ENCODE results near the gene ZC3H12D. TPM values are rescaled to one million over a fixed set of nuclear protein-coding genes. Genes with fewer than 3 reads are reported as not detected.

ZC3H12D gene
- total RNA-seq, 2 experiments from 2014 or later = 124 to 129 TPM

DNA sequence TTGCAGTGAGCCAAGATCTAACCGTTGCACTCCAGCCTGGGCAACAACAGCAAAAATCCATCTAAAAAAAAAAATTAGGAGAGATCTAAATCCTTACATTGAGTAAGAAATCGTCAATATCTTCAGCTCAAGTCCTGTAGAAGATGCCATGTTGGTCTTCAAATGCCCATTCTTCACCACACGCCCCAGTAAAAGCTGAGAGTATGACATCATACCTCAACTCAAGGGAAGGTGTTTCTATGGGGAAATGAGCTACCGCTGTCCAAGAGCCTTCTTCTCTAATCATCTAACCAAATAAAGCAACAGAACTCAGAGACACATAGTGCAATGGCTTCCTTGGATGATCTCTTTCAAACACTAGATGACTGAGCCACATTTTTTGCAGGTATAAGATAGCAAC is 2.5 kb upstream of the ZC3H12D start:
- peak overlapping the region; percentile 72 for H3K27ac Mint-ChIP-seq
- H3K4me3 Mint-ChIP-seq = no peak overlapping the region
- no peaks in the 10 kb centered on the region for H3K9me3 Mint-ChIP-seq
- peaks cover 23% of the 10 kb centered on the region for H3K36me3 Mint-ChIP-seq
- DNase-seq = no peak
- peaks cover 43% of the 10 kb centered on the region for H3K4me1 Mint-ChIP-seq (ENCODE audit: low read depth)
- POLR2A ChIA-PET = interaction anchor here (1.2 to 1.4 kb wide), 2 partner anchors 8 to 21 kb away, joined by 3 read pairs; no protein-coding TSS in a partner anchor
- CTCF ChIA-PET = interaction anchor here (0.6 to 1.1 kb wide), 3 partner anchors 21 to 56 kb away, joined by 3 to 4 read pairs (median 4); no protein-coding TSS in a partner anchor
- H3K27me3 Mint-ChIP-seq = no peaks in the 10 kb centered on the region
- intact Hi-C loops (cut with micrococcal nuclease) = loop anchor here (5.0 kb wide), 2 partner anchors 80 to 260 kb away; partner anchors contain the start of genes GINM1, NUP43 and PCMT1

DNA sequence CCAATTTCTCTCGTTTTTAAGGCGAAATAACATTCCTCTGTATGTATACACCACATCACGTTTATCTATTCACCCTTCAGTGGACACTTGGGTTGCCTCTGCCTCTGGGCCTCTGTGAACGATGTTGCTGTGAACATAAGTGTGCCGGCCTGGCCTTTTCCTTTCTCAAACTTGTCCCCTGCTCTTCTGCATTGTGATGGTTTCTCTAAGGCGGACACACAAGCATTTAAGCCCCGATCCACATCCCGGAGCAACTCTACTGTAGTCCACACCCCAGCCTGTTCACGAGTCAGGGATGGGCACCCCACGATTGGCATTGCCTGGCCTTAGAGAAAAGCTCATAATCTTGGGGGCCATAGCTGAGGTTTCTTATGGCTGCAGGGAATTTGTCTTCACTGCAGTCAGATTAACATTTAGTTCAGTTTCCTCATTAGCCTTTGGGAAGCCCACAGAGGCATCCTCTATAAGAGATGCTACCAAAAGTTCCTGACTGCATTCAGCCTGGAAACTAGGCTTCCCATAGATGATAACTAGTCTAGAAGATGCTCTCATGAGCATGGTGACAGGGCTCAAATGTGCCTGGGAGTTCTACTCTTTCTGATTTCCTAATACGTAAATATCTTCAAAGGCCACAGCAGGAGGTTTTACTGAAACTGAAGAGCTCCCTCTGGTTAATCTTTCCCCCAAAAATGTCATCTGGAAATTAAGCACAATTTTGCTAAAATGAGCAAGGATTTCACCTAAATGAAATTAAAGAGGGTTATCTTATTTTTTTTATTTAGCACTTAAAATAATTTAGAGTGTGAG is 762 bp downstream of the ZC3H12D start:
- ChIA-PET CTCF (interaction anchor here (0.9 to 3.2 kb wide), 8 partner anchors 11 to 456 kb away, joined by 3 to 53 read pairs (median 8); partner anchors contain the start of gene PPIL4), POLR2A (interaction anchor here (1.0 to 1.8 kb wide), 7 partner anchors 9 to 166 kb away, joined by 3 to 11 read pairs (median 5); partner anchors contain the start of gene TAB2)
- peaks cover 45% of the 10 kb centered on the region for H3K4me1 Mint-ChIP-seq (ENCODE audit: low read depth)
- H3K36me3 Mint-ChIP-seq = peaks cover 56% of the 10 kb centered on the region
- peak overlapping the region; percentile 98 for H3K4me3 Mint-ChIP-seq
- H3K27ac Mint-ChIP-seq = peak overlapping the region; percentile 98
- intact Hi-C loops (cut with micrococcal nuclease) = loop anchor here (1.0 to 2.0 kb wide), 2 partner anchors 17 to 61 kb away; no protein-coding TSS in a partner anchor
- no peaks in the 10 kb centered on the region for H3K27me3 Mint-ChIP-seq
- H3K9me3 Mint-ChIP-seq = no peaks in the 10 kb centered on the region
- DNase-seq = no peak

DNA sequence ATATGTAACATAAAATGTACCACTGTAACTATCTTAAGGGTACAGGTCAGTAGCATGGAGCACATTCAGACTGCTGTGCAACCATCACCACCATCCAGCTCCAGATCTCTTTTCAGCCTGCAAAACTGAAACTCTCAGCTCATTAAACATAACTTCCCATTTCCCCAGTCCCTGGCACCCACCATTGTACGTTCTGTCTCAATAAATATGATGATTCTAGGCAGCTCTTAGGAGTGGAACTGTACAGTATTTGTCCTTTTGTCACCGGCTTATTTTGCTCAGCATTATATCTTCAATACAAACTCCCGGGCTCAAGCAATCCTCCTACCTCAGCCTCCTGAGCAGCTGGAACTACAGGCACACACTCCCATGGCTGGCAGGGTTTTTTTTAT is 1.5 kb downstream of the ZC3H12D start:
- intact Hi-C loops (cut with micrococcal nuclease) = no loop called here
- Mint-ChIP-seq H3K27me3 (no peaks in the 10 kb centered on the region), H3K4me1 (ENCODE audit: low read depth) (peaks cover 43% of the 10 kb centered on the region), H3K27ac (peak overlapping the region; percentile 98), H3K36me3 (peaks cover 62% of the 10 kb centered on the region), H3K4me3 (peak overlapping the region; percentile 98), H3K9me3 (no peaks in the 10 kb centered on the region)
- CTCF ChIA-PET = interaction anchor here (0.6 to 3.2 kb wide), 10 partner anchors 12 to 1334 kb away, joined by 3 to 53 read pairs (median 6); no protein-coding TSS in a partner anchor
- DNase-seq = no peak
- POLR2A ChIA-PET = interaction anchor here (0.7 to 1.8 kb wide), 6 partner anchors 14 to 165 kb away, joined by 3 to 5 read pairs (median 3); partner anchors contain the start of gene TAB2

DNA sequence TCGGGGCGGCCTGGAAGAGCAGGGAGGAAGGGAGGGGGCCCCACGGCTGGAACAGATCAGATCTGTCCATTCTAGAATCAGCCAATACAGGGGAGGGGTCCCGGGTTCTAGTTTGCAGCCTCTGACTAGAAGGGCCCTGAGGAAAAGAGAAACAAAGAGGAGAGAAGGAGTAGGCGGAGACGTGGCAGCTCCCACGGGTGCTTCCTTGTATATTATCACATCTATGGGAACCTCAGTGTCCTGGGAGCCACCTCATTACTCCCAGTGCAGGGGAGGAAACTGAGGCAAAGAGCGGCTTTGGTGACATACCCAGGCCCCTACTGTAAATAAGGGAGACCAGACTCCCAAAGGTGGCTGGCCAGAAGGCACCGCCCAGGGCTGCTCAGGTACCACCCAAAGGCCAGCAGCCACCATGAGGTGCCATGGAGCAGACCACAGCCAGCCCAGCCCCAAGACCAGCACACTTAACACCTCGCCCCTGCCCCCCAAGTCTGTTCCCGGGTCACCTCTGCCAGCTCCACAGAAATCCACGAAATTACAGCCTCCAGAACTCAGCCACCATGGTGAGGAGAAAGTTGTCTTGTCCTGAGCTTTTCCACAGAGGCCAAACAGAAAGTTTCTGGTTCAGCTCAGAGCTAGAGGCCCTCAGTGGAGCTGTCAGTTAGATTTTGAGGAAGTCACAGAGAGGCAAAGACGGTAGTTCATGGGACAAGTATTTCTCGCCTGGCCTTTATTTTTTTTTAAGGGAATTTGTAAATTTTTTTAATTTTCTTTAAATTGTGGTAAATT is 2.1 kb downstream of the ZC3H12D start:
- CTCF ChIA-PET = interaction anchor here (0.6 to 3.1 kb wide), 7 partner anchors 28 to 1335 kb away, joined by 3 to 17 read pairs (median 3); no protein-coding TSS in a partner anchor
- H3K27me3 Mint-ChIP-seq = no peaks in the 10 kb centered on the region
- no peaks in the 10 kb centered on the region for H3K9me3 Mint-ChIP-seq
- POLR2A ChIA-PET = interaction anchor here (0.7 to 1.0 kb wide), 4 partner anchors 30 to 165 kb away, joined by 3 to 5 read pairs (median 3); partner anchors contain the start of gene TAB2
- H3K4me3 Mint-ChIP-seq = peak overlapping the region; percentile 98
- intact Hi-C loops (cut with micrococcal nuclease) = no loop called here
- H3K4me1 Mint-ChIP-seq (ENCODE audit: low read depth) = peaks cover 41% of the 10 kb centered on the region
- H3K36me3 Mint-ChIP-seq = peaks cover 64% of the 10 kb centered on the region
- peak overlapping the region; percentile 98 for H3K27ac Mint-ChIP-seq
- DNase-seq = no peak

DNA sequence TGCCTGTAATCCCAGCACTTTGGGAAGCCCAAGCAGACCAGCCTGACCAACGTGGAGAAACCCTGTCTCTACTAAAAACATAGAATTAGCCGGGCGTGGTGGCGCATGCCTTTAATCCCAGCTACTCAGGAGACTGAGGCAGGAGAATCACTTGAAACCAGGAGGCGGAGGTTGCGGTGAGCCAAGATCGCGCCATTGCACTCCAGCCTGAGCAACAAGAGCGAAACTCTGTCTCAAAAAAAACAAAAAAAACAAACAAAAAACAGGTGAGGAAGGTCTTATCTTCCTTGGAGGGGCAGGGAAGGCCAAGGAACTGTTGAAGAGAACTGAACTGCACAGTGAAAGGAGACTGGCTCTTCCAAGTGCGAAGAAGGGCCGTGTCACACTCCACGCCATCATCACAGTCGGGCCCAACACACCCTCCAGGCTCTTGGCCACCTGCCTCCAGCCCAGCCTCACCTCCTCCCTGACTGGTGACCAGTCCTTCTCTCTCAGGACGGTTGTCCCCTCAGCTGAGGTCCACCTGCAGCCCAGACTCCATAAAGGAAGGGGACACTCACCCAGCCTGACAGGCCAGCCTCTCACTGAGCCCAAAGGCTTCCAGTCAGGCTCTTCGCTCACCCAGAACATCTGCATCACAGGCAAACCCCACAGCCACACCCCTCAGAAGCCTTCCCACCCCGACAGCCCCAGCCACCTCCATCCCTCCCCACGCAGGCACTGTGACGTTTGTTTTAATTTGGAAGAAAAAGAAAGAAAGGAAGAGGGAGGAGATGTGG is 4.1 kb downstream of the ZC3H12D start:
- intact Hi-C loops (cut with micrococcal nuclease) = no loop called here
- H3K4me1 Mint-ChIP-seq (ENCODE audit: low read depth) = peaks cover 50% of the 10 kb centered on the region
- ChIA-PET POLR2A (interaction anchor here (0.8 to 2.2 kb wide), 5 partner anchors 9 to 158 kb away, joined by 3 to 9 read pairs (median 5); no protein-coding TSS in a partner anchor), CTCF (interaction anchor here (0.8 kb wide), 1 partner anchor 28 kb away, joined by 4 read pairs; no protein-coding TSS in a partner anchor)
- peak overlapping the region; percentile 98 for H3K4me3 Mint-ChIP-seq
- H3K27me3 Mint-ChIP-seq = no peaks in the 10 kb centered on the region
- peak; percentile 70 for DNase-seq
- H3K9me3 Mint-ChIP-seq = no peaks in the 10 kb centered on the region
- peaks cover 81% of the 10 kb centered on the region for H3K36me3 Mint-ChIP-seq
- H3K27ac Mint-ChIP-seq = peak overlapping the region; percentile 98

DNA sequence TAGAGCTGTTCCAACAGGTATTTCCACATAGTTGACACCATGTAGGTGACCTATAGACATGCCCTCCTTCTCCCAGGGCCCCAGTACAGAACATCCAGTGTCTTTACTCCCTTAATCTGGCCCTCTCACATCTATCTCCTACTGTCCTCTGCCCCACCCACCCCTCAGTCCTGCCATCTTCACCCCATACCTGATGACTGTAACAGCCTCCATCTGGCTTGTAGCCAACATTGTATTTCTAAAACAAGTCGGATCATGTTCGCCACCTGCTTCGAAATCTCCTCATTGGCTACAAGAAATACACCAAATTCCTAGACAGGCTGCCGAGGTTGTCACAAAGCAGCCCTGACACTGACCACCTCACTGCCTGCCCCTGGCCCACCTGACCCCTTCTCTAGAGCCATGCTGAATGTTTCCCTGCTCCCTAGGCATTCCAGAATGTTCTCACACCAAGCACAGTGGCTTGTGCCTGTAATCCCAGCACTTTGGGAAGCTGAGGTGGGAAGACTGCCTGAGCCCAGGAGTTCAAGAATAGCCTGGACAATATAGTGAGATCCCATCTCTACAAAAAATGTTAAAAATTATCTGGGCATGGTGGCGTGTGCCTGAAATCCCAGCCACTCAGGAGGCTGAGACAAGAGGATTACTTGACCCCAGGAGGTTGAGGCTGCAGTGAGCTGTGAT is 6.0 kb downstream of the ZC3H12D start:
- DNase-seq = no peak
- Mint-ChIP-seq H3K4me3 (peak overlapping the region; percentile 98), H3K27ac (peak overlapping the region; percentile 98), H3K36me3 (peaks cover 85% of the 10 kb centered on the region), H3K4me1 (ENCODE audit: low read depth) (peaks cover 59% of the 10 kb centered on the region), H3K9me3 (no peaks in the 10 kb centered on the region), H3K27me3 (no peaks in the 10 kb centered on the region)
- POLR2A ChIA-PET = interaction anchor here (1.0 to 2.2 kb wide), 6 partner anchors 9 to 33 kb away, joined by 3 to 9 read pairs (median 5); no protein-coding TSS in a partner anchor
- intact Hi-C loops (cut with micrococcal nuclease) = no loop called here
- CTCF ChIA-PET = interaction anchor here (1.1 to 1.6 kb wide), 2 partner anchors 30 to 35 kb away, joined by 3 to 4 read pairs; no protein-coding TSS in a partner anchor

DNA sequence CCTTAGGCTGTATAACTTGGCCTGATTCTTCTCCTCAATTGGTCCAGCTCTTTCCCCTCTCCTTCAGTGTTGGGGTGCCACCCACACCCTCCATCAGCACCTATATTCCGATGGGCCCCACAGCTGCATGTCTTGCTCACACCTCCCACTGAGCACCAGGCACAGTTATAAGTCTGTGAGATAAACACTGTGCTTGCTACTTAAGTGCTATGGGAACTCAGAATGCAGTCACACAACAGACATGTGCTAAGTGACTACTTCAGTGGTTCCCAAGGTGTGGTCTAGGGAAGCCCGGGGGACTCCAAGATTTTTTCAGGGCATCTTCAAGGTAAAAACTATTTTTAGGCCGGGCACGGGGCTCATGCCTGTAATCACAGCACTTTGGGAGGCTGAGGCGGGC is 7.3 kb downstream of the ZC3H12D start:
- Mint-ChIP-seq H3K4me3 (peak overlapping the region; percentile 26), H3K27ac (peak overlapping the region; percentile 75), H3K4me1 (ENCODE audit: low read depth) (peaks cover 71% of the 10 kb centered on the region), H3K27me3 (no peaks in the 10 kb centered on the region), H3K9me3 (no peaks in the 10 kb centered on the region), H3K36me3 (peaks cover 86% of the 10 kb centered on the region)
- no peak for DNase-seq
- CTCF ChIA-PET = interaction anchor here (1.6 kb wide), 1 partner anchor 29 kb away, joined by 3 read pairs; no protein-coding TSS in a partner anchor
- POLR2A ChIA-PET = no interaction called here
- intact Hi-C loops (cut with micrococcal nuclease) = no loop called here

DNA sequence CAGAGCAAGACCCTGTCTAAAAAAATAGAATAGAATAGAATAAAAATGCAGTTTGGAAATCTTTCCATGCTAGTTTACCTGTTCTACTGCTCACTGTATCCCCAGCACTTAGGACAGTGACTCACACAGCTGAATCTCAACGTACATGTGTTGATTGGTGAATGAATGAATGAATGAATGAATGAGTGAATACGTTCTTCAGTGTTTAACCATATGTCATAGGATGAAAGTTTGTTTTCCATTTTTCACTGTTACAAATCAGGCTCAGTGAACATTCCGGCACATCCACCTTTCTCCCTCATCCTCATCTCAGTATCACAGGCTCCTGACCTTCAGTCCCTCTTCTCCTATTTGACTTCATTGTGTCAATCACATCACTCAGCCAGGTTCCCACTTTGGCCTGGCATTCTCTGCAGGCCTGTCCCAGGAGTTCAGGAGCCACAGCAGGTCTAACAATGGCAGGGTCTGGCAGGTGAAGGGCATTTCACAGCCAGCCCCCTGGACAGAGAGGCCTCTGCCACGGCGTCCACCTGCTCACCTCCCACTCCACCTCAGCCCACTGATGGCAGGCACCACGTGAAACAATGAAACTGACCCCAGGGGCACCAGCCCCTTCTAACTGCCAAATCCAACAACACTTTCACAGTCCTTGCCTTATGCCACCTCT is 7.9 kb downstream of the ZC3H12D start:
- DNase-seq = no peak
- peaks cover 86% of the 10 kb centered on the region for H3K36me3 Mint-ChIP-seq
- intact Hi-C loops (cut with micrococcal nuclease) = no loop called here
- H3K27me3 Mint-ChIP-seq = no peaks in the 10 kb centered on the region
- peak overlapping the region; percentile 75 for H3K27ac Mint-ChIP-seq
- peak overlapping the region; percentile 43 for H3K4me3 Mint-ChIP-seq
- ChIA-PET POLR2A (interaction anchor here (1.2 kb wide), 1 partner anchor 22 kb away, joined by 3 read pairs; no protein-coding TSS in a partner anchor), CTCF (no interaction called here)
- no peaks in the 10 kb centered on the region for H3K9me3 Mint-ChIP-seq
- H3K4me1 Mint-ChIP-seq (ENCODE audit: low read depth) = peaks cover 77% of the 10 kb centered on the region

DNA sequence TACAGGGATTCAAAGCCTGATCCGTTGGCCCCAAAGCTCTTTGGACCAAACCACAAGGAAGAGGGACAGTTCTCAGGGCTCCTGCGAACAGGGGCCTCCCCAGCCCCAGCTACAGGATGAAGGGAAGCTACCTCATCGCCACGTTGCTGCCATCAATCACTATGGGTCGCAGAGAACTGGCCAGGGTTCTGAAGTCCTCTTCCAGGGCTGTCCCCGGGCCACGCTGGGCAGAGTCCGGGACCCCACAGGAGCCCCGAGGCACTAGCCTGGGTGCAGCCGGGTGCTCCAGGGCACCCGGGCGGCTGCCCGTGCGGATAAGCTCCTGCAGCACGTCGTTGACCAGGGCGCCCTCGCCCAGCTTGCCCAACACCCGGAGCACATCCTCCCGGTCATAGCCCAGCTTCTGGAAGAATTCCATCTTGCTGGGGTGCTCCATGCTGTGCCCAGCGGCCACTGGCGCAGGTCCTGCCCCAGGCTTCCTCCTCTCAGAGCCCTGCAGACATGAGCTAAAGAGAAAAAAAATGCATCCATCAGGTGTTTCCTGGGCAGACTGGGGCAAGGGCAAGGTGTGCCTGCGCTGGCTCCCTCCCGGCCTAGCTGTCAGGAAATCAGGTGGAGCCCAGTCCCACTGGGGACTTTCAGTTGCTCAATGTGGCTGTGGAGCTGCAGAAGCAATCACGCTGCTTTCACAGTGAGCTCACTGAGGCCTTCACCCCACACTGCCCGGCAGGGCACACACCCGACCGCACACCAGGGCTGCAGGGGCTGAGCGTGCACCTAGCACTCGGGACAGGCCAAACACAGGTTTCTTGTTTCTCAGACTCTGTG is 10.5 kb downstream of the ZC3H12D start:
- H3K27ac Mint-ChIP-seq = peak overlapping the region; percentile 47
- H3K9me3 Mint-ChIP-seq = no peaks in the 10 kb centered on the region
- POLR2A ChIA-PET = interaction anchor here (1.7 to 2.4 kb wide), 3 partner anchors 10 to 43 kb away, joined by 8 to 21 read pairs (median 11); partner anchors contain the start of gene ZC3H12D
- no peak for DNase-seq
- CTCF ChIA-PET = interaction anchor here (0.8 to 3.3 kb wide), 5 partner anchors 19 to 71 kb away, joined by 3 to 35 read pairs (median 3); no protein-coding TSS in a partner anchor
- H3K4me1 Mint-ChIP-seq (ENCODE audit: low read depth) = peaks cover 81% of the 10 kb centered on the region
- intact Hi-C loops (cut with micrococcal nuclease) = no loop called here
- H3K4me3 Mint-ChIP-seq = peak overlapping the region; percentile 35
- peaks cover 81% of the 10 kb centered on the region for H3K36me3 Mint-ChIP-seq
- no peaks in the 10 kb centered on the region for H3K27me3 Mint-ChIP-seq
